HepG2 (cell line): ENCODE measurements around the gene ARL4D. TPM values are rescaled to one million over a fixed set of nuclear protein-coding genes. Genes with fewer than 3 reads are reported as not detected.
A peak's percentile ranks its signal among the peaks of the same experiment; 100 is the strongest.

Experiments
- AKAP8 ChIP-seq: sonication (generic); formaldehyde crosslinking; IDR thresholded peaks from 2 replicates; pipeline ENCODE4 v1.5.1; 2020; ENCODE audit warnings: mild to moderate bottlenecking, missing genetic modification reagents
- CC2D1A ChIP-seq: sonication (generic); formaldehyde crosslinking; IDR thresholded peaks from 2 replicates; pipeline ENCODE4 v1.8.1; 2023; ENCODE audit warnings: mild to moderate bottlenecking, missing genetic modification reagents
- DNMT3B ChIP-seq: conservative IDR thresholded peaks from 2 replicates; pipeline ENCODE4 v1.6.1; 2016; ENCODE audit warnings: missing biosample characterization, control low read depth
- EHMT2 ChIP-seq: fragments of 200-600 bp; sonication (generic); IDR thresholded peaks from 2 replicates; pipeline ENCODE4 v1.7.0; 2017; ENCODE audit warnings: antibody characterized with exemption, low read depth, low read length, borderline replicate concordance
- ELF3 ChIP-seq: IDR thresholded peaks from 2 replicates; pipeline ENCODE4 v1.6.1; 2016; ENCODE audit warnings: missing genetic modification reagents, missing compliant biosample characterization
- HNF4G ChIP-seq, 2 experiments: sonication (generic) in 1 of 2; formaldehyde crosslinking in 1 of 2; IDR thresholded peaks; 2 replicates each; pipeline versions ENCODE4 v1.4.0 to v1.6.1; 2011 to 2020; ENCODE audit warnings: borderline replicate concordance in 2 of 2, low read depth in 2 of 2, mild to moderate bottlenecking in 2 of 2, low read length in 1 of 2, missing genetic modification reagents in 1 of 2, moderate library complexity in 1 of 2
- KMT2A ChIP-seq: sonication (generic); formaldehyde crosslinking; IDR thresholded peaks from 2 replicates; pipeline ENCODE4 v1.4.0; 2020; ENCODE audit warnings: missing genetic modification reagents
- NCOA2 ChIP-seq: sonication (generic); formaldehyde crosslinking; IDR thresholded peaks from 2 replicates; pipeline ENCODE4 v1.8.0; 2022; ENCODE audit warnings: inconsistent platforms
- PHB2 ChIP-seq: fragments of 450-650 bp; IDR thresholded peaks from 2 replicates; pipeline ENCODE4 v1.6.1; 2018; ENCODE audit not compliant: partially characterized antibody
- POLR2AphosphoS2 ChIP-seq: IDR thresholded peaks from 2 replicates; pipeline ENCODE4 v1.6.1; 2011; ENCODE audit warnings: low read depth, low read length, improper control_type of control experiment
- RBM22 ChIP-seq: fragments of 200-400 bp; formaldehyde crosslinking; optimal IDR thresholded peaks from 2 replicates; pipeline ENCODE3; 2017; ENCODE audit warnings: mild to moderate bottlenecking, low read length, moderate library complexity
- TARDBP ChIP-seq: sonication (generic); formaldehyde crosslinking; IDR thresholded peaks from 2 replicates; pipeline ENCODE4 v1.8.0; 2022; ENCODE audit warnings: mild to moderate bottlenecking, missing genetic modification reagents
- TCF12 ChIP-seq, 2 experiments: fragments of 450-650 bp in 1 of 2; sonication (generic) in 1 of 2; formaldehyde crosslinking in 1 of 2; IDR thresholded peaks; 2 replicates each; pipeline versions ENCODE4 v1.6.1 to v1.8.0; 2017 to 2022; ENCODE audit warnings: antibody characterized with exemption in 1 of 2, mild to moderate bottlenecking in 1 of 2, missing genetic modification reagents in 1 of 2, moderate library complexity in 1 of 2
- ZBTB42 ChIP-seq: sonication (generic); formaldehyde crosslinking; IDR thresholded peaks from 2 replicates; pipeline ENCODE4 v1.5.0; 2020; ENCODE audit warnings: mild to moderate bottlenecking, missing genetic modification reagents
- ZKSCAN5 ChIP-seq: sonication (generic); formaldehyde crosslinking; IDR thresholded peaks from 2 replicates; pipeline ENCODE4 v1.5.1; 2020; ENCODE audit warnings: mild to moderate bottlenecking, missing genetic modification reagents
- ZNF343 ChIP-seq: sonication (generic); formaldehyde crosslinking; IDR thresholded peaks from 2 replicates; pipeline ENCODE4 v1.4.0; 2020; ENCODE audit warnings: mild to moderate bottlenecking, missing genetic modification reagents
- polyA plus RNA-seq, 8 experiments: library from polyadenylated mRNA; depleted of rRNA in 3 of 8; stranded (reverse) in 7 of 8; unstranded in 1 of 8; fragments of >200 nt; fragmentation: Illumina TruSeq in 4 of 8; extraction: Trizol in 4 of 8; gene quantifications; 2 replicates each; pipeline versions ENCODE4 v1.2.1 to v1.2.3, GENCODE V29; 2011 to 2016; ENCODE audit warnings: low read depth in 4 of 8, missing spikeins in 1 of 8, mixed read lengths in 1 of 8; ENCODE audit not compliant: insufficient read depth in 1 of 8
- total RNA-seq, 5 experiments: library from RNA; depleted of rRNA; stranded (reverse); fragments of >200 nt; fragmentation: Illumina TruSeq; extraction: Trizol; gene quantifications; 2 replicates each; pipeline ENCODE4 v1.2.3, GENCODE V29; 2016; ENCODE audit warnings: low read depth in 1 of 5
- TF ChIP-seq, protein P1 (sequence below): sonication (generic); formaldehyde crosslinking; IDR thresholded peaks from 2 replicates; pipeline ENCODE4 v1.5.0; 2020; ENCODE audit warnings: missing genetic modification reagents
- TF ChIP-seq, protein P2 (sequence below): sonication (generic); formaldehyde crosslinking; IDR thresholded peaks from 2 replicates; pipeline ENCODE4 v1.5.1; 2020; ENCODE audit warnings: mild to moderate bottlenecking, missing genetic modification reagents
- TF ChIP-seq, protein P3 (sequence below): sonication (generic); formaldehyde crosslinking; IDR thresholded peaks from 2 replicates; pipeline ENCODE4 v1.4.0; 2020; ENCODE audit warnings: mild to moderate bottlenecking, low read depth, missing genetic modification reagents
- TF ChIP-seq, protein P4 (sequence below): sonication (generic); formaldehyde crosslinking; IDR thresholded peaks from 2 replicates; pipeline ENCODE4 v1.4.0; 2020; ENCODE audit warnings: mild to moderate bottlenecking, missing genetic modification reagents
- TF ChIP-seq, protein P5 (sequence below): sonication (generic); formaldehyde crosslinking; IDR thresholded peaks from 2 replicates; pipeline ENCODE4 v1.4.0; 2020; ENCODE audit warnings: missing genetic modification reagents, low read depth, mild to moderate bottlenecking, borderline replicate concordance

ARL4D gene
- total and polyA plus RNA-seq, 2 of the 13 experiments (the other 11 are each of a cell fraction or from before 2014, with no cell fraction given), result 9.0 to 25.9 TPM

DNA sequence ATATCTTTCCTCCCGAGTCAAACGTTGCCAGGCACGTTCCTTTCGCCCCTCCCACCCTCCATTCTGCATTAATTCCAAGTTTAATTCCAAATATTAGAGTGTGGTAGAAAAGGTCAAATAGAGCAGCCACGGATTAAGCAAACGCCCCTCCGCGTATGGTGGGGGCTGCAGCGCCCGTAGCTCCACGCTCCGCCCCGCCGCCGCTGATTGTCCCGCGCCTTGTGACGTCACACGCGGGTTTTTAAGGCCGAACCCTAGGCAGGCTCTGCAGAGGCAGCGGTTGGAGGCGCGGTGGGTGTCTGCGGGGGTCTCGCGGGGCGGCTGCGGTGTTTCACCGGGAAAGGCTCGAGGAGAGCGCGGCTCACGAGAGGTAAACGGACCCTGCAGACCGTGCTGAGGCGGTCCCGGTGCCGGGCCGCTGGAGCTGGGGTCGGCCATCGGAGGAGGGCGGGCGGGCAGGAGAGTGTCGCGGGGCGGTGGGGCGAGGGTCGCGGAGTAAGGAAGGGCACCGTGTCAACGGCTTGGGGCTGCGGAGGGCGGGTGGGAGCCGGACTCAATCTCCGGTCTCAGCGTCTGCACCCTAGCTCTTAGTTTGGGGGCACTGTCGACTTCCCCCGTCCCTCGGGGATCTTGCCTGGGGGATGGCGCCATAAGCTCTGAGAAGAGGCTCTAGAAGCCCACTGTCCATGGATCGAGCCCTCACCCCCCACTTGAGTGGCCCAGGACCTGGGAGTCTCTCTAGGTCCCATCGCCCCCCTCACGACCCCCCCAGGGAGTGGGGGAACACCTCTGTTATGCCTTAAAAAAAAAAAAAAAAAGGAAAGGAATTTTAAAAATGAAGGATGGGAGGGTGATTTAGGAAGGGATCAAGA lies at the start of gene ARL4D (continued):
- TF ChIP-seq, protein P1, sequence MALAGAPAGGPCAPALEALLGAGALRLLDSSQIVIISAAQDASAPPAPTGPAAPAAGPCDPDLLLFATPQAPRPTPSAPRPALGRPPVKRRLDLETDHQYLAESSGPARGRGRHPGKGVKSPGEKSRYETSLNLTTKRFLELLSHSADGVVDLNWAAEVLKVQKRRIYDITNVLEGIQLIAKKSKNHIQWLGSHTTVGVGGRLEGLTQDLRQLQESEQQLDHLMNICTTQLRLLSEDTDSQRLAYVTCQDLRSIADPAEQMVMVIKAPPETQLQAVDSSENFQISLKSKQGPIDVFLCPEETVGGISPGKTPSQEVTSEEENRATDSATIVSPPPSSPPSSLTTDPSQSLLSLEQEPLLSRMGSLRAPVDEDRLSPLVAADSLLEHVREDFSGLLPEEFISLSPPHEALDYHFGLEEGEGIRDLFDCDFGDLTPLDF (CRISPR knock-in tag), result peak; percentile 69
- TF ChIP-seq KMT2A (CRISPR knock-in tag) (peak; percentile 84), HNF4G (IDR thresholded peaks at IDR 0.05; ENCODE audit: borderline replicate concordance, low read depth, low read length) (no peak), HNF4G (CRISPR knock-in tag; IDR thresholded peaks at IDR 0.05; ENCODE audit: borderline replicate concordance, low read depth) (peak; percentile 58; the same call in 1 of the 2 replicates), PHB2 (no peak), CC2D1A (CRISPR knock-in tag) (no peak), TCF12 (IDR thresholded peaks at IDR 0.05) (no peak), TCF12 (CRISPR knock-in tag; IDR thresholded peaks at IDR 0.05) (no peak), DNMT3B (no peak), POLR2AphosphoS2 (no peak), EHMT2 (no peak), NCOA2 (peak; percentile 43), TARDBP (CRISPR knock-in tag) (peak; percentile 70; the same call in 1 of the 2 replicates), ELF3 (CRISPR knock-in tag) (peak; percentile 68), RBM22 (no peak), ZBTB42 (CRISPR knock-in tag) (peak; percentile 70; the same call in 1 of the 2 replicates), ZNF343 (CRISPR knock-in tag) (no peak), ZKSCAN5 (CRISPR knock-in tag) (0 out of 2 replicates have a peak, but pooled peaks have one; percentile 44), AKAP8 (0 out of 2 replicates have a peak, but pooled peaks have one; percentile 73)
- TF ChIP-seq, protein P2, sequence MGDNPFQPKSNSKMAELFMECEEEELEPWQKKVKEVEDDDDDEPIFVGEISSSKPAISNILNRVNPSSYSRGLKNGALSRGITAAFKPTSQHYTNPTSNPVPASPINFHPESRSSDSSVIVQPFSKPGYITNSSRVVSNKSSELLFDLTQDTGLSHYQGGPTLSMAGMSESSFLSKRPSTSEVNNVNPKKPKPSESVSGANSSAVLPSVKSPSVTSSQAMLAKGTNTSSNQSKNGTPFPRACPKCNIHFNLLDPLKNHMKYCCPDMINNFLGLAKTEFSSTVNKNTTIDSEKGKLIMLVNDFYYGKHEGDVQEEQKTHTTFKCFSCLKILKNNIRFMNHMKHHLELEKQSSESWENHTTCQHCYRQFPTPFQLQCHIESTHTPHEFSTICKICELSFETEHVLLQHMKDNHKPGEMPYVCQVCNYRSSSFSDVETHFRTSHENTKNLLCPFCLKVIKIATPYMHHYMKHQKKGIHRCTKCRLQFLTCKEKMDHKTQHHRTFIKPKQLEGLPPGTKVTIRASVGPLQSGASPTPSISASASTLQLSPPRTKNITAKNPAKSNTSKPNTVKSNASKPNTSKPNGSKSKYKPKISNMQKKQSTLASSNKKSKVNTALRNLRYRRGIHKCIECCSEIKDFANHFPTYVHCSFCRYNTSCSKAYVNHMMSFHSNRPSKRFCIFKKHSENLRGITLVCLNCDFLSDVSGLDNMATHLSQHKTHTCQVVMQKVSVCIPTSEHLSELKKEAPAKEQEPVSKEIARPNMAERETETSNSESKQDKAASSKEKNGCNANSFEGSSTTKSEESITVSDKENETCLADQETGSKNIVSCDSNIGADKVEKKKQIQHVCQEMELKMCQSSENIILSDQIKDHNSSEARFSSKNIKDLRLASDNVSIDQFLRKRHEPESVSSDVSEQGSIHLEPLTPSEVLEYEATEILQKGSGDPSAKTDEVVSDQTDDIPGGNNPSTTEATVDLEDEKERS (CRISPR knock-in tag), result 0 out of 2 replicates have a peak, but pooled peaks have one; percentile 60
- TF ChIP-seq, protein P3, sequence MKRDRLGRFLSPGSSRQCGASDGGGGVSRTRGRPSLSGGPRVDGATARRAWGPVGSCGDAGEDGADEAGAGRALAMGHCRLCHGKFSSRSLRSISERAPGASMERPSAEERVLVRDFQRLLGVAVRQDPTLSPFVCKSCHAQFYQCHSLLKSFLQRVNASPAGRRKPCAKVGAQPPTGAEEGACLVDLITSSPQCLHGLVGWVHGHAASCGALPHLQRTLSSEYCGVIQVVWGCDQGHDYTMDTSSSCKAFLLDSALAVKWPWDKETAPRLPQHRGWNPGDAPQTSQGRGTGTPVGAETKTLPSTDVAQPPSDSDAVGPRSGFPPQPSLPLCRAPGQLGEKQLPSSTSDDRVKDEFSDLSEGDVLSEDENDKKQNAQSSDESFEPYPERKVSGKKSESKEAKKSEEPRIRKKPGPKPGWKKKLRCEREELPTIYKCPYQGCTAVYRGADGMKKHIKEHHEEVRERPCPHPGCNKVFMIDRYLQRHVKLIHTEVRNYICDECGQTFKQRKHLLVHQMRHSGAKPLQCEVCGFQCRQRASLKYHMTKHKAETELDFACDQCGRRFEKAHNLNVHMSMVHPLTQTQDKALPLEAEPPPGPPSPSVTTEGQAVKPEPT (CRISPR knock-in tag), result peak; percentile 98
- TF ChIP-seq, protein P4, sequence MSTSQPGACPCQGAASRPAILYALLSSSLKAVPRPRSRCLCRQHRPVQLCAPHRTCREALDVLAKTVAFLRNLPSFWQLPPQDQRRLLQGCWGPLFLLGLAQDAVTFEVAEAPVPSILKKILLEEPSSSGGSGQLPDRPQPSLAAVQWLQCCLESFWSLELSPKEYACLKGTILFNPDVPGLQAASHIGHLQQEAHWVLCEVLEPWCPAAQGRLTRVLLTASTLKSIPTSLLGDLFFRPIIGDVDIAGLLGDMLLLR (CRISPR knock-in tag), result no peak
- TF ChIP-seq, protein P5, sequence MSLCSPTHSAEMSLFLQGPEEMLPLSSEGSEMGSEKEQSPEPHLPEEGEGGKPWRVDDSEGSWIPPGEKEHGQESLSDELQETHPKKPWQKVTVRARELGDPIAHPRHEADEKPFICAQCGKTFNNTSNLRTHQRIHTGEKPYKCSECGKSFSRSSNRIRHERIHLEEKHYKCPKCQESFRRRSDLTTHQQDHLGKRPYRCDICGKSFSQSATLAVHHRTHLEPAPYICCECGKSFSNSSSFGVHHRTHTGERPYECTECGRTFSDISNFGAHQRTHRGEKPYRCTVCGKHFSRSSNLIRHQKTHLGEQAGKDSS (CRISPR knock-in tag), result peak; percentile 91
